KMS-11 (cell line): ENCODE measurements around the gene SPC24.

ENCODE experiments used
- H2AFZ ChIP-seq: fragments of 200-600 bp; sonication (generic); 2 replicates; pipeline ENCODE4 v1.6.1; 2016; ENCODE audit warnings: antibody characterized with exemption, mixed run types, low read depth
- H3K27ac ChIP-seq: fragments of 200-600 bp; sonication (generic); 2 replicates; pipeline ENCODE4 v1.6.1; 2016; ENCODE audit warnings: mild to moderate bottlenecking, mixed run types
- H3K27me3 ChIP-seq: fragments of 200-600 bp; sonication (generic); 2 replicates; pipeline ENCODE4 v1.6.1; 2017; ENCODE audit warnings: mild to moderate bottlenecking, low read depth, mixed run types, moderate library complexity; ENCODE audit not compliant: insufficient read depth
- H3K36me3 ChIP-seq: fragments of 200-600 bp; sonication (generic); 2 replicates; pipeline ENCODE4 v1.6.1; 2017; ENCODE audit warnings: mild to moderate bottlenecking, mixed run types; ENCODE audit not compliant: insufficient read depth
- H3K4me1 ChIP-seq: fragments of 200-600 bp; sonication (generic); 2 replicates; pipeline ENCODE4 v1.6.1; 2016; ENCODE audit warnings: mild to moderate bottlenecking, low read depth, mixed run types; ENCODE audit not compliant: poor library complexity, severe bottlenecking
- H3K4me2 ChIP-seq: fragments of 200-600 bp; sonication (generic); 2 replicates; pipeline ENCODE4 v1.7.0; 2016; ENCODE audit warnings: mild to moderate bottlenecking, mixed run types
- H3K4me3 ChIP-seq: fragments of 200-600 bp; sonication (generic); IDR thresholded peaks from 2 replicates; pipeline ENCODE4 v1.6.1; 2017; ENCODE audit warnings: low read depth, low read length, mixed read lengths; ENCODE audit not compliant: insufficient read depth
- H3K79me2 ChIP-seq: fragments of 200-600 bp; sonication (generic); 2 replicates; pipeline ENCODE4 v1.6.1; 2016; ENCODE audit warnings: low read depth, mixed run types; ENCODE audit not compliant: insufficient read depth
- H3K9ac ChIP-seq: fragments of 200-600 bp; sonication (generic); 2 replicates; pipeline ENCODE4 v1.6.1; 2016; ENCODE audit warnings: mild to moderate bottlenecking, mixed run types
- H4K20me1 ChIP-seq: fragments of 200-600 bp; sonication (generic); 2 replicates; pipeline ENCODE4 v1.6.1; 2016; ENCODE audit warnings: mild to moderate bottlenecking, mixed run types; ENCODE audit not compliant: insufficient read depth
- CTCF ChIP-seq: fragments of 200-600 bp; sonication (generic); conservative IDR thresholded peaks from 2 replicates; pipeline ENCODE4 v1.6.1; 2017; ENCODE audit warnings: low read depth, mild to moderate bottlenecking, antibody characterized with exemption, low read length, moderate library complexity, mixed read lengths

The SPC24 gene

GRCh38 chr19:11199517-11199916 lies 43.9 kb upstream of the SPC24 start:
- H3K4me2 ChIP-seq: no peak overlapping the region
- no peaks in the 10 kb centered on the region for H3K79me2 ChIP-seq
- no peak overlapping the region for H3K27ac ChIP-seq
- H3K36me3 ChIP-seq: no peaks in the 10 kb centered on the region
- no peak overlapping the region for H3K4me3 ChIP-seq
- no peak overlapping the region for H3K9ac ChIP-seq
- no peak for TF ChIP-seq CTCF
- H2AFZ ChIP-seq: no peak overlapping the region
- no peaks in the 10 kb centered on the region for H4K20me1 ChIP-seq
- no peaks in the 10 kb centered on the region for H3K27me3 ChIP-seq
- peaks cover 6% of the 10 kb centered on the region for H3K4me1 ChIP-seq

GRCh38 chr19:11198769-11199424 lies 43.3 kb upstream of the SPC24 start:
- Histone ChIP-seq H3K36me3 (no peaks in the 10 kb centered on the region), H4K20me1 (no peaks in the 10 kb centered on the region), H2AFZ (no peak overlapping the region), H3K9ac (no peak overlapping the region), H3K79me2 (no peaks in the 10 kb centered on the region), H3K27me3 (no peaks in the 10 kb centered on the region), H3K4me3 (no peak overlapping the region), H3K27ac (no peak overlapping the region), H3K4me1 (peaks cover 6% of the 10 kb centered on the region), H3K4me2 (no peak overlapping the region)
- TF ChIP-seq CTCF: no peak

GRCh38 chr19:11198175-11198534 lies 42.6 kb upstream of the SPC24 start:
- Histone ChIP-seq H3K4me2 (peak overlapping the region; percentile 40; the same call in 1 of the 2 replicates), H3K4me1 (peaks cover 6% of the 10 kb centered on the region), H4K20me1 (no peaks in the 10 kb centered on the region), H3K36me3 (no peaks in the 10 kb centered on the region), H3K4me3 (no peak overlapping the region), H3K27ac (no peak overlapping the region), H2AFZ (peak overlapping the region; percentile 71; the same call in 1 of the 2 replicates), H3K9ac (no peak overlapping the region), H3K79me2 (no peaks in the 10 kb centered on the region), H3K27me3 (no peaks in the 10 kb centered on the region)
- no peak for TF ChIP-seq CTCF

- Histone ChIP-seq H3K9ac (no peak within 1 kb of the TSS), H3K4me2 (peak within 1 kb of the TSS; percentile 60), H4K20me1 (no peaks in the 10 kb centered on the region), H3K27ac (no peak within 1 kb of the TSS), H3K79me2 (no peaks in the 10 kb centered on the region), H3K4me3 (no peak within 1 kb of the TSS), H3K36me3 (no peaks in the 10 kb centered on the region), H3K27me3 (no peaks in the 10 kb centered on the region), H2AFZ (peak within 1 kb of the TSS; percentile 71; the same call in 1 of the 2 replicates), H3K4me1 (peaks cover 6% of the 10 kb centered on the region)
- TF ChIP-seq CTCF: no peak
These were observed 42.0 kb upstream of the SPC24 start, which contains the start of gene KANK2 for GRCh38 chr19:11197291-11198174. TSS of gene KANK2 (minus strand) at chr19:11197545. CDS start at chr19:11194511, 3,034 bp downstream.
